SK-N-SH (cell line): ENCODE data around the gene DGKH. TPM values are rescaled to one million over a fixed set of nuclear protein-coding genes. Genes with fewer than 3 reads are reported as not detected.

Experiments
- CTCF ChIA-PET: fragments of 300-600, 350-600 bp; formaldehyde crosslinking; extraction: SDS; loops from one replicate; lab custom pipeline; 2021; lab: Yijun Ruan, JAX
- POLR2A ChIA-PET: fragments of 350-600 bp; sonication (Branson Sonifier 250); formaldehyde crosslinking; extraction: SDS; loops from one replicate; lab custom pipeline; 2020; ENCODE audit warnings: antibody characterized with exemption, inconsistent platforms; lab: Yijun Ruan, JAX
- DNase-seq: peaks from one replicate; pipeline ENCODE4 v3.0.0; 2012
- H2AFZ ChIP-seq: fragments of 200-600 bp; sonication (generic); 2 replicates; pipeline ENCODE4 v1.8.1; 2016; ENCODE audit warnings: antibody characterized with exemption, mild to moderate bottlenecking, low read depth
- H3F3A ChIP-seq: fragments of 200-600 bp; sonication (generic); replicated peaks from 2 replicates; pipeline ENCODE3; 2016; ENCODE audit warnings: antibody characterized with exemption, mild to moderate bottlenecking; ENCODE audit not compliant: insufficient read depth
- H3K27ac ChIP-seq, 2 experiments: fragments of 200-500 bp in 1 of 2; fragments of 200-600 bp in 1 of 2; sonication (Bioruptor generic) in 1 of 2; sonication (generic), shearing (Covaris generic) in 1 of 2; 2 replicates each; pipeline versions ENCODE4 v1.5.1 to v1.6.1; 2014 to 2016; ENCODE audit warnings: low read depth in 2 of 2, inconsistent platforms in 1 of 2, low read length in 1 of 2, mild to moderate bottlenecking in 1 of 2, mixed read lengths in 1 of 2
- H3K27me3 ChIP-seq: fragments of 200-600 bp; sonication (generic), shearing (Covaris generic); 2 replicates; pipeline ENCODE4 v1.6.1; 2016; ENCODE audit warnings: mixed run types; ENCODE audit not compliant: insufficient read depth
- H3K36me3 ChIP-seq, 2 experiments: fragments of 200-500 bp in 1 of 2; fragments of 200-600 bp in 1 of 2; sonication (Bioruptor generic) in 1 of 2; sonication (generic) in 1 of 2; replicated peaks in 1 of 2; 2 replicates each; pipeline versions ENCODE3 to v1.5.1; 2014 to 2016; ENCODE audit warnings: low read length in 1 of 2, mild to moderate bottlenecking in 1 of 2; ENCODE audit not compliant: insufficient read depth in 2 of 2, control insufficient read depth in 1 of 2
- H3K4me1 ChIP-seq, 2 experiments: fragments of 200-500 bp in 1 of 2; fragments of 200-600 bp in 1 of 2; sonication (Bioruptor generic) in 1 of 2; sonication (generic), shearing (Covaris generic) in 1 of 2; 2 replicates each; pipeline versions ENCODE4 v1.5.1 to v1.6.1; 2014 to 2016; ENCODE audit warnings: low read depth in 1 of 2, low read length in 1 of 2, mixed run types in 1 of 2; ENCODE audit not compliant: insufficient read depth in 2 of 2, control insufficient read depth in 1 of 2
- H3K4me2 ChIP-seq: fragments of 200-600 bp; sonication (generic), shearing (Covaris generic); 2 replicates; pipeline ENCODE4 v1.6.1; 2017; ENCODE audit warnings: mixed run types
- H3K4me3 ChIP-seq, 2 experiments: fragments of 200-500 bp in 1 of 2; fragments of 200-600 bp in 1 of 2; sonication (Bioruptor generic) in 1 of 2; sonication (generic), shearing (Covaris generic) in 1 of 2; 2 replicates each; pipeline versions ENCODE4 v1.5.1 to v1.8.1; 2014 to 2016; ENCODE audit warnings: low read depth in 2 of 2, inconsistent platforms in 1 of 2, low read length in 1 of 2, mild to moderate bottlenecking in 1 of 2, mixed read lengths in 1 of 2, moderate library complexity in 1 of 2
- H3K79me2 ChIP-seq: fragments of 200-600 bp; sonication (generic); 2 replicates; pipeline ENCODE4 v1.8.1; 2017; ENCODE audit warnings: mild to moderate bottlenecking; ENCODE audit not compliant: insufficient read depth
- H3K9ac ChIP-seq: fragments of 200-600 bp; sonication (generic); 2 replicates; pipeline ENCODE4 v1.6.1; 2017; ENCODE audit warnings: mixed run types
- H3K9me2 ChIP-seq: fragments of 200-600 bp; sonication (generic); 2 replicates; pipeline ENCODE4 v1.6.1; 2017; ENCODE audit warnings: mixed run types
- H3K9me3 ChIP-seq: fragments of 200-600 bp; sonication (generic); 2 replicates; pipeline ENCODE4 v1.6.1; 2017; ENCODE audit warnings: mixed run types, mild to moderate bottlenecking, moderate library complexity
- H4K20me1 ChIP-seq: fragments of 200-600 bp; sonication (generic); 2 replicates; pipeline ENCODE4 v1.6.1; 2017; ENCODE audit warnings: mild to moderate bottlenecking, mixed run types; ENCODE audit not compliant: insufficient read depth
- CHD2 ChIP-seq: fragments of 150-350 bp; IDR thresholded peaks from 2 replicates; pipeline ENCODE4 v1.6.1; 2018; ENCODE audit warnings: low read length; ENCODE audit not compliant: partially characterized antibody
- ELF1 ChIP-seq: IDR thresholded peaks from 2 replicates; pipeline ENCODE4 v1.4.0; 2012
- EP300 ChIP-seq, 2 experiments: IDR thresholded peaks; 2 replicates each; pipeline versions ENCODE4 v1.4.0 to v1.6.1; 2012; ENCODE audit warnings: borderline replicate concordance in 1 of 2, low read depth in 1 of 2, low read length in 1 of 2
- FOSL2 ChIP-seq: IDR thresholded peaks from 2 replicates; pipeline ENCODE4 v1.4.0; 2012; ENCODE audit warnings: low read depth, mild to moderate bottlenecking, moderate library complexity, borderline replicate concordance
- FOXJ3 ChIP-seq: sonication (generic); formaldehyde crosslinking; IDR thresholded peaks from 2 replicates; pipeline ENCODE4 v1.5.1; 2020; ENCODE audit warnings: mild to moderate bottlenecking, missing genetic modification reagents
- FOXM1 ChIP-seq: IDR thresholded peaks from 2 replicates; pipeline ENCODE4 v1.4.0; 2012; ENCODE audit warnings: low read depth, mild to moderate bottlenecking
- GABPA ChIP-seq: IDR thresholded peaks from 2 replicates; pipeline ENCODE4 v1.4.0; 2012; ENCODE audit warnings: low read depth, mild to moderate bottlenecking
- JUND ChIP-seq: IDR thresholded peaks from 2 replicates; pipeline ENCODE4 v1.4.0; 2012
- MEF2A ChIP-seq: IDR thresholded peaks from 2 replicates; pipeline ENCODE4 v1.4.0; 2012; ENCODE audit warnings: low read depth, borderline replicate concordance
- MXI1 ChIP-seq: IDR thresholded peaks from 2 replicates; pipeline ENCODE4 v1.6.1; 2012; ENCODE audit warnings: mild to moderate bottlenecking, low read depth, low read length, improper control_type of control experiment
- POLR2AphosphoS5 ChIP-seq: IDR thresholded peaks from 2 replicates; pipeline ENCODE4 v1.6.1; 2012; ENCODE audit warnings: low read depth, low read length
- RCOR1 ChIP-seq: fragments of 150-350 bp; IDR thresholded peaks from 2 replicates; pipeline ENCODE4 v1.6.1; 2017; ENCODE audit warnings: antibody characterized with exemption, low read length
- RFX5 ChIP-seq: IDR thresholded peaks from 2 replicates; pipeline ENCODE4 v1.6.1; 2012; ENCODE audit warnings: mild to moderate bottlenecking, improper control_type of control experiment, low read length
- TAF1 ChIP-seq: IDR thresholded peaks from 2 replicates; pipeline ENCODE4 v1.6.1; 2012; ENCODE audit warnings: low read depth, mild to moderate bottlenecking, low read length, moderate library complexity, borderline replicate concordance
- TEAD4 ChIP-seq: IDR thresholded peaks from 2 replicates; pipeline ENCODE4 v1.4.0; 2012; ENCODE audit warnings: mild to moderate bottlenecking, borderline replicate concordance; ENCODE audit not compliant: insufficient read depth
- YY1 ChIP-seq: IDR thresholded peaks from 2 replicates; pipeline ENCODE4 v1.4.0; 2012; ENCODE audit warnings: low read depth, mild to moderate bottlenecking
- ZBTB33 ChIP-seq: IDR thresholded peaks from 2 replicates; pipeline ENCODE4 v1.4.0; 2012; ENCODE audit warnings: low read depth, borderline replicate concordance
- WGBS: methylation state at CpG from one replicate; pipeline ENCODE4 v1.1.6; 2017; ENCODE audit warnings: low lambda C conversion rate; 5-methylcytosine and 5-hydroxymethylcytosine counted together
- polyA plus RNA-seq, 3 experiments: library from polyadenylated mRNA; depleted of rRNA; stranded (reverse); fragments of >200 nt; gene quantifications; 2 replicates each; pipeline ENCODE4 v1.2.3, GENCODE V29; 2012
- TF ChIP-seq, protein P1 (sequence below): fragments of 150-350 bp; IDR thresholded peaks from 2 replicates; pipeline ENCODE4 v1.6.1; 2016; ENCODE audit warnings: mild to moderate bottlenecking, low read depth, low read length
- TF ChIP-seq, protein P2 (sequence below): IDR thresholded peaks from 2 replicates; pipeline ENCODE4 v1.6.1; 2012; ENCODE audit warnings: mild to moderate bottlenecking, low read depth, low read length, moderate library complexity
- TF ChIP-seq, protein P3 (sequence below): IDR thresholded peaks from 2 replicates; pipeline ENCODE4 v1.4.0; 2012; ENCODE audit warnings: low read depth, borderline replicate concordance
- TF ChIP-seq, protein P4 (sequence below): IDR thresholded peaks from 2 replicates; pipeline ENCODE4 v1.4.0; 2012; ENCODE audit warnings: low read depth

Gene DGKH
- polyA plus RNA-seq, 1 of the 3 experiments (the other 2 are of a cell fraction): 2.5 TPM

GRCh38 chr13:42146359-42146758 lies 97.9 kb downstream of the DGKH start:
- Histone ChIP-seq H3K4me2 (no peak overlapping the region), H3K9me2 (no peaks in the 10 kb centered on the region), H3K4me3 (no peak overlapping the region), H3K27ac (no peak overlapping the region), H3K36me3 (no peaks in the 10 kb centered on the region), H3K79me2 (no peaks in the 10 kb centered on the region), H3K27me3 (no peaks in the 10 kb centered on the region), H3K9me3 (no peaks in the 10 kb centered on the region), H2AFZ (no peak overlapping the region), H3K4me1 (no peaks in the 10 kb centered on the region), H3F3A (no peaks in the 10 kb centered on the region), H4K20me1 (no peaks in the 10 kb centered on the region), H3K9ac (no peak overlapping the region)
- TF ChIP-seq ELF1 (no peak), CHD2 (no peak), EP300 (IDR thresholded peaks at IDR 0.05; ENCODE audit: borderline replicate concordance in 1 of 2, low read depth in 1 of 2, low read length in 1 of 2) (no peak), JUND (no peak), RFX5 (no peak), GABPA (no peak), YY1 (no peak), TEAD4 (no peak), FOSL2 (no peak), POLR2AphosphoS5 (no peak), RCOR1 (no peak), TAF1 (no peak), MEF2A (no peak)
- TF ChIP-seq, protein P1, sequence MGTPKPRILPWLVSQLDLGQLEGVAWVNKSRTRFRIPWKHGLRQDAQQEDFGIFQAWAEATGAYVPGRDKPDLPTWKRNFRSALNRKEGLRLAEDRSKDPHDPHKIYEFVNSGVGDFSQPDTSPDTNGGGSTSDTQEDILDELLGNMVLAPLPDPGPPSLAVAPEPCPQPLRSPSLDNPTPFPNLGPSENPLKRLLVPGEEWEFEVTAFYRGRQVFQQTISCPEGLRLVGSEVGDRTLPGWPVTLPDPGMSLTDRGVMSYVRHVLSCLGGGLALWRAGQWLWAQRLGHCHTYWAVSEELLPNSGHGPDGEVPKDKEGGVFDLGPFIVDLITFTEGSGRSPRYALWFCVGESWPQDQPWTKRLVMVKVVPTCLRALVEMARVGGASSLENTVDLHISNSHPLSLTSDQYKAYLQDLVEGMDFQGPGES: no peak
- TF ChIP-seq, protein P2, sequence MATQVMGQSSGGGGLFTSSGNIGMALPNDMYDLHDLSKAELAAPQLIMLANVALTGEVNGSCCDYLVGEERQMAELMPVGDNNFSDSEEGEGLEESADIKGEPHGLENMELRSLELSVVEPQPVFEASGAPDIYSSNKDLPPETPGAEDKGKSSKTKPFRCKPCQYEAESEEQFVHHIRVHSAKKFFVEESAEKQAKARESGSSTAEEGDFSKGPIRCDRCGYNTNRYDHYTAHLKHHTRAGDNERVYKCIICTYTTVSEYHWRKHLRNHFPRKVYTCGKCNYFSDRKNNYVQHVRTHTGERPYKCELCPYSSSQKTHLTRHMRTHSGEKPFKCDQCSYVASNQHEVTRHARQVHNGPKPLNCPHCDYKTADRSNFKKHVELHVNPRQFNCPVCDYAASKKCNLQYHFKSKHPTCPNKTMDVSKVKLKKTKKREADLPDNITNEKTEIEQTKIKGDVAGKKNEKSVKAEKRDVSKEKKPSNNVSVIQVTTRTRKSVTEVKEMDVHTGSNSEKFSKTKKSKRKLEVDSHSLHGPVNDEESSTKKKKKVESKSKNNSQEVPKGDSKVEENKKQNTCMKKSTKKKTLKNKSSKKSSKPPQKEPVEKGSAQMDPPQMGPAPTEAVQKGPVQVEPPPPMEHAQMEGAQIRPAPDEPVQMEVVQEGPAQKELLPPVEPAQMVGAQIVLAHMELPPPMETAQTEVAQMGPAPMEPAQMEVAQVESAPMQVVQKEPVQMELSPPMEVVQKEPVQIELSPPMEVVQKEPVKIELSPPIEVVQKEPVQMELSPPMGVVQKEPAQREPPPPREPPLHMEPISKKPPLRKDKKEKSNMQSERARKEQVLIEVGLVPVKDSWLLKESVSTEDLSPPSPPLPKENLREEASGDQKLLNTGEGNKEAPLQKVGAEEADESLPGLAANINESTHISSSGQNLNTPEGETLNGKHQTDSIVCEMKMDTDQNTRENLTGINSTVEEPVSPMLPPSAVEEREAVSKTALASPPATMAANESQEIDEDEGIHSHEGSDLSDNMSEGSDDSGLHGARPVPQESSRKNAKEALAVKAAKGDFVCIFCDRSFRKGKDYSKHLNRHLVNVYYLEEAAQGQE: no peak
- 85% methylated on average over 2 of the region's 2 CpGs for WGBS
- no peak for DNase-seq
- POLR2A ChIA-PET: no interaction called here
- CTCF ChIA-PET: interaction anchor here (0.6 kb wide), 1 partner anchor 388 kb away, joined by 3 read pairs; no protein-coding TSS in a partner anchor

DNA sequence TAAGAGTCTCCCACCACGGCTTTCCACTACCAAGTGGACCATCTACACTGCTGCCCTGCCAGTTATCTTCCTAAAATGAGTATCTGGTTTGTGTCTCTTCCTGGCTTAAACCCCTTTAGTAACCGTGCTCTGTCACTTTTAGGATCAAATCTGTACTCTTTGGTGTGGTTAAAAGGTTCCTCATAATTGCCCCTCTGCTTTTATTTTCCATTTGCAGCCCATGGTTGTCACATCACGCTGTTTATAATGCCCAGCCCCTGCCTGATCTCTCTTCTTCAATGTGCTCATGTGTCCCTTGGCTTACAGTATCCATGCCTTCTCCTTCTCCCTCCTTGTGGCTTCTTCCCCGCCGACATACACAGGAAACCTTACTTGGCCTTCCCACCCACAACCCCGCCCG lies 100.1 kb downstream of the DGKH start:
- 94% methylated on average over 7 of the region's 7 CpGs for WGBS
- Histone ChIP-seq H3K27ac (no peak overlapping the region), H3K27me3 (no peaks in the 10 kb centered on the region), H3K79me2 (no peaks in the 10 kb centered on the region), H3K9me3 (no peaks in the 10 kb centered on the region), H3K9me2 (no peaks in the 10 kb centered on the region), H4K20me1 (no peaks in the 10 kb centered on the region; the same call in 1 of the 2 replicates), H3K36me3 (no peaks in the 10 kb centered on the region), H3K4me3 (no peak overlapping the region), H3F3A (no peaks in the 10 kb centered on the region), H3K4me1 (peaks cover 4 to 11% of the 10 kb centered on the region in 2 experiments; a peak in 2 of 4 replicates), H3K4me2 (no peak overlapping the region), H2AFZ (no peak overlapping the region), H3K9ac (no peak overlapping the region)
- POLR2A ChIA-PET: no interaction called here
- no peak for DNase-seq
- CTCF ChIA-PET: no interaction called here
- TF ChIP-seq, protein P3, sequence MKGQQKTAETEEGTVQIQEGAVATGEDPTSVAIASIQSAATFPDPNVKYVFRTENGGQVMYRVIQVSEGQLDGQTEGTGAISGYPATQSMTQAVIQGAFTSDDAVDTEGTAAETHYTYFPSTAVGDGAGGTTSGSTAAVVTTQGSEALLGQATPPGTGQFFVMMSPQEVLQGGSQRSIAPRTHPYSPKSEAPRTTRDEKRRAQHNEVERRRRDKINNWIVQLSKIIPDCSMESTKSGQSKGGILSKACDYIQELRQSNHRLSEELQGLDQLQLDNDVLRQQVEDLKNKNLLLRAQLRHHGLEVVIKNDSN: no peak
- TF ChIP-seq TEAD4 (no peak), ZBTB33 (no peak), RCOR1 (no peak), FOXM1 (no peak), MXI1 (no peak), FOXJ3 (CRISPR knock-in tag) (no peak), CHD2 (no peak)
- TF ChIP-seq, protein P4, sequence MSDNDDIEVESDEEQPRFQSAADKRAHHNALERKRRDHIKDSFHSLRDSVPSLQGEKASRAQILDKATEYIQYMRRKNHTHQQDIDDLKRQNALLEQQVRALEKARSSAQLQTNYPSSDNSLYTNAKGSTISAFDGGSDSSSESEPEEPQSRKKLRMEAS: no peak
